ENCODE results near the gene MAP2K5.
"Not testable (repeated sequence)": the region's sequence is repeated elsewhere in the genome, so short reads cannot be mapped to it uniquely, and the experiment has no call there.

MAP2K5 gene

DNA sequence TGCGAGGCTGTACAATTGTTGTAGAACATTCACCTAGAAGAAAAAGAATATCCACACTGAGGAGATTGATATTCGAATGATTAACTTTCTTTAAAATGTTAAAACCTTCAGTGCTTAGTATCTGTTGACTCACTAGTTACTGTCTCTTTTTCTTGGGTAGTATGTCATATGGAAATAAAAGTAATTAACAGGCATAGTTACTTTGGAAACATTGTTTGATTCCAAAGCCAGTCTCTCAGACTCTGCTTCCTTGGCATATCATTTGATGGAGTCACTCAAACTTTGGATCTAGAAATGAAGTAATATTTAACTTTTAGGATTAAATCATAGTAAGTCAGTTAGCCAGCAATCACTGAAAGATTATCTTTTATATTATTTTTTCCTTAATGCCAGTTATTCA is 63.4 kb downstream of the MAP2K5 start:
- no peak for DNase-seq

DNA sequence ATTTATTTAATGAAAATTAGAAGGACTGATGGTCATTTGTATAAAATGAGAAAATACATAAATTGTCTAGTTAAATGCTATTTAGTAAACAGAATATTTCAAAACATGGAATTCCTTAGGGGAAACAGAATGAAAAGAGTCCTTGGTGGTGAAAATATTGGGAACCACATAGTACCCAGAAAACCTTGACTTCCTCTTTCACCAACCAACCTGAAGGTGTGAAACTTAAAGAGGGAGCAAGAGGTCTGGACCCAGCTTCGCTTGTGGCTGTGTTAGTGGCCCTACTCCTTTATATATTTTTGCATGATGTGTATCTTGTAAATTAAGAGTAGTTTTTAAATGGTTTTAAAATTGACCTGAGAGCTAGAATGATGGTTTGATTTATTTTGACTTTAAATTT is 64.2 kb downstream of the MAP2K5 start:
- no peak for DNase-seq

- no peak for DNase-seq
These were observed 64.8 kb downstream of the MAP2K5 start for GRCh38 chr15:67607329-67607728.

- DNase-seq = no peak
These were observed 65.6 kb downstream of the MAP2K5 start for GRCh38 chr15:67607959-67608637.

DNA sequence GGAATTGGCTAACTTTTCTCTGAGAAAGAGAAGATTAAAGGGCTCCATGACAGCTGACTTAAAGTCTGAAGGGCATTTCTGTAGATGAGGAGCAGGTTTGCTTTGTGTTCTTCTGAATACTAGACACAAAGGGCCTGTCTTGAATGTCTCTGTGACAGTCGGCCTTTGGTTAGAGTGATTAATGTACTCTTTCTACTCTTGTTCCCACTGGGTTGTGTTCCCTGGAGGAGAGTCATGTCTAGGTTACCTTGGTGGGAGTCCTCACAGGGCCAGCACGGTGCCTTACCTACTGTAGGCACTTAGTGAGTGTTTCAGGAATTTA is 66.1 kb downstream of the MAP2K5 start:
- DNase-seq = no peak

GRCh38 chr15:67611370-67612369 is 69.2 kb downstream of the MAP2K5 start:
- no peak for DNase-seq

- DNase-seq = no peak
These were observed 70.7 kb downstream of the MAP2K5 start for GRCh38 chr15:67613211-67613610.

DNA sequence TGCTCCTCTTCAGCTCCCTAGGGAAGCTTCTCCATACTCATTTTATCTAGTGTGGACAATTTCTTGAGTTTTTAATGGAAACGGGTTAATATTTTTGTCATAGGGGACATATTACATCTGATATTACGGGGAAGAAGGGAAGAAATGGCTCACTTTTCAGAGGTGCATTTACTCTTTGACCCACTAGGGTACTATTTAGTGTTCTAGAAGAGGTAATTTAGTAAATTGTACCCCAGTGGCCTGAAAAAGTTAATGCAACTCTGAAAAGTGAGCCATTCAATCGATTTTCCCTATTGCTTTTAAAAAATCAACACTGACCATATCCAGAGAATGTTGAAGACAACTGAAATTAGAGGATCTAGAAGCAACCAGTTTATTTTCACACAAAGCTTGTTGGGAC is 71.2 kb downstream of the MAP2K5 start:
- no peak for DNase-seq

- DNase-seq = not testable (repeated sequence)
These were observed 72.6 kb downstream of the MAP2K5 start for GRCh38 chr15:67615131-67615534.

DNA sequence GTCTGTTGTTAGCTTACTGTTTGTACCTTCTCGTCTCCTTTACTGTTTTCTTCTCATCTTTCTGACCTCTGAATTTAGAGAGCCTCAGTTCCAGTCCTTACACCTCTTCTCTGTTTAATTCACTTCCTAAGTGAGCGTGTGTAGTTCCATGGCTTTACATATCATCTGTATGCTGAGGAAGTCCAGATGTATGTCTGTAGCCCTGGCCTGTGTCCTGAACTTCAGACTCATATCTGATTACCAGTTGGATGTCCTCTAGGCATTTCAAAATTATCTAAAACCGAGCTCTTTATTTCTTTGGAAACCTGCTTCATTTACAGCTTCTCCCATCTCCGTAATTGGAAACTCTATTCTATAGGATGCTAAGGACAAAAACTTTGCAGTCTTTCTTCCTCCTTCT is 75.8 kb downstream of the MAP2K5 start:
- no peak for DNase-seq

GRCh38 chr15:67622110-67622509 is 79.6 kb downstream of the MAP2K5 start:
- no peak for DNase-seq

DNA sequence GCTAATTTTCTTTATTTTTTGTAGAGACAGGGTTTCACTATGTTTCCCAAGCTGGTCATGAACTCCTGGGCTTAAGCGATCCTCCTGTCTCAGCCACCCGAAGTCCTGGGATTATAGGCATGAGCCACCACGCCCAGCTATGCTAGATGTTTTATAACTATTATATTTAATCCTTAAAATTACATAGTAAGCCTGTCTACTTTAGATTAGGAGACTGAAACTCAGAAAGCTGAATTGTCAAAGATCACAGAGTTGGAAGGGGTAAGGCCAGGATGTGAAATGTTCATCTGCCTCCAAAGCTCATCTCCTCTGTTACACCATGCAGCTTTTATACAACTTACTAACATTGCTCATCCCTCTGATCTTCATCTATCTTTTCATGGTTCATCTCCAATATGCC is 89.8 kb downstream of the MAP2K5 start:
- no peak for DNase-seq

DNA sequence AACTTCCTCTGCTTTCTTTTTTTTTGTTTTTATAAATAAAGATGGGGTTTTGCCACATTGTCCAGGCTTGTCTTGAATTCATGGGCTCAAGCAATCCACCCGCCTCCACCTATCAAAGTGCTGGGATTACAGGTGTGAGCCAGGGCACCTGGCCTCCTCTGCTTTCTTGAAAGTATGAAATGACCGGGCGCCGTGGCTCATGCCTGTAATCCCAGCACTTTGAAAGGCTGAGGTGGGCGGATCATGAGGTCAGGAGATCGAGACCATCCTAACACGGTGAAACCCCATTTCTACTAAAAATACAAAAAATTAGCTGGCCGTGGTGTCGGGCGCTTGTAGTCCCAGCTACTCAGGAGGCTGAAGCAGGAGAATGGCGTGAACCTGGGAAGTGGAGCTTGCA is 93.4 kb downstream of the MAP2K5 start:
- DNase-seq = not testable (repeated sequence)

- no peak for DNase-seq
These were observed 97.1 kb downstream of the MAP2K5 start for GRCh38 chr15:67639591-67639990.

DNA sequence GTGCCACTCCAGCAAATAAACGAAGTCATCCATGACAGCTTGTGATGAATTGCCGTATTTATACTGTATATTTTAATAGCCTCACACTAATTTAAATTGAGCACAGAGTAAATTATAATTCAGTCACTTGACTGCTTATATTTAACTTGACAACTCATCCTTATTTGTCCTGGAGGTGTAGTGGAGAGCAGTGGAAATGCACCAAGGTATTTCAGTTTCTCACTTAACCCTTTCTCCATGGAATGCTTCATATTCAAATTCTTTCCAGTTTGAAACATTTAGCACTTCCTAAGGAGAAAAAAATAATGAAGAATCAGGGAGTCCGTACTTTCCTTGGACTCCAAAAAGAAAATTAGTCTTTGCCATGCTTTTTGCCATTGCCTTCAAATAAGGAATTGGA is 99.0 kb downstream of the MAP2K5 start:
- no peak for DNase-seq

DNA sequence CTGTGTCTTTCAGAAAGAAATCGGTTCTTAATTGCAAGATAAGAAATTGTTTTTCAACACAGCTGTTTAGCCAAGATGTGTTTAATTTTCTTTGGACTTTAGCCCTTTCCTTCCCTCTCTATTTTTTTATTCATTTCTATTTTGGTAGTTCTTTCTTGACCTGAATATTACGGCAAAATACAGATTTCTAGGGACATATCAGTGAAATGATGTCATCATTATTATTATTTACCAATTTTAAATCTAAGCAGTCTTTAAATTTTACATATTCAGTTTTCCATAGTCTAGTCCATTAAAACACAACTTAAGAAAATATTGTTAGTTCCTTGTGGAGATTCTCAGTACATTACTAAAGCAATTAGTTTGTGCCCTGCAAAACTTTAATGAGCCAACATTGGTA is 104.3 kb downstream of the MAP2K5 start:
- DNase-seq = no peak

DNA sequence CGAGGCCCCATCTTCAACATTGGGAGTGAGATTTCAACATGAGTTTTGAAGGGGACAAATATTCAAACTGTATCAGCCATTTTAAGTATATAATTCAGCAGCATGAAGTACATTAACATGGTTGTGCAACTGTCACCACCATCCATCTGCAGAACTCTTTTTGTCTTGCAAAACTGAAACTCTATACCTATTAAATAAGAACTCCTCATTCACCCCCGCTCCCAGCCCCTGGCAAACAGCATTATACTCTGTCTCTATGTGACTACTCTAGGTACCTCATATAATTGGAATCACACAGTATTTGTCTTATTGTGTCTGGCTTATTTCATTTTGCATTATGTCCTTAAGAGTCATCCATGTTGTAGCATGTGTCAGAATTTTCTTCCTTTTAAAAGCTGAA is 110.1 kb downstream of the MAP2K5 start:
- no peak for DNase-seq

GRCh38 chr15:67660446-67660845 is 117.9 kb downstream of the MAP2K5 start:
- no peak for DNase-seq

- DNase-seq = no peak
These were observed 118.5 kb downstream of the MAP2K5 start for GRCh38 chr15:67660874-67661606.

- DNase-seq = no peak
These were observed 128.3 kb downstream of the MAP2K5 start for GRCh38 chr15:67670647-67671305.

GRCh38 chr15:67672834-67673233 is 130.3 kb downstream of the MAP2K5 start:
- not testable (repeated sequence) for DNase-seq

GRCh38 chr15:67674983-67675382 is 132.5 kb downstream of the MAP2K5 start:
- DNase-seq = no peak

DNA sequence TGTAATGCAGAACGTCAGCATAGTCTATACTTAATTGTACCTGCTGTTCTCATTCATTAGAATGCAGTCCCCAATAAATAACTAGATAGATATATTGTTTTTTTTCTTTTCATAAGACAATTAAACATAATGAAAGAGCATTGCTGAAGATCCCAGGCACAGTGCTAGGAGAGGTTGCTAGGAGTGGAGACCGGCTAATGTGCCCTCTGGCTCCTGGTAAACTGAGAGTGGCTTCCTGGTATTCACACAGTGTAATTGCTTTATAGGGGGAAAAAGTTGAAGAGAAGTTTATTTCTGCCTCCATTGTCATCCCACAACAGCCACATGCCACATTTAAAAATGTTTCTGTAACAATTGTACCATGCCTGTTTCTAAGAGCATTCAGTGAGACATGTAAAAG is 135.6 kb downstream of the MAP2K5 start:
- DNase-seq = no peak

Measured in bone marrow (tissue), 2 donors.